Suprapubic skin (tissue), 4 donors: ENCODE results near the gene ITPRID2.

Experiments used
- CTCF ChIP-seq, 2 donors: fragments of 200-600 bp in 1 of 2; fragments of 450-650 bp in 1 of 2; sonication (generic) in 1 of 2; IDR thresholded peaks; one replicate each; pipeline ENCODE4 v1.5.1; 2016 to 2019; ENCODE audit warnings: antibody characterized with exemption in 2 of 2, mild to moderate bottlenecking in 1 of 2, moderate library complexity in 1 of 2
- EP300 ChIP-seq: sonication (generic); formaldehyde crosslinking; IDR thresholded peaks from one replicate; pipeline ENCODE4 v1.6.1; 2017; ENCODE audit warnings: antibody characterized with exemption
- POLR2A ChIP-seq, 2 donors: fragments of 450-650 bp; IDR thresholded peaks; one replicate each; pipeline ENCODE4 v1.6.1; 2017; ENCODE audit warnings: antibody characterized with exemption in 2 of 2, mild to moderate bottlenecking in 2 of 2, moderate library complexity in 2 of 2
- POLR2AphosphoS5 ChIP-seq, 3 donors: sonication (generic); formaldehyde crosslinking; IDR thresholded peaks; one replicate each; pipeline ENCODE4 v1.6.1; 2017; ENCODE audit warnings: antibody characterized with exemption in 3 of 3

- TF ChIP-seq CTCF (IDR thresholded peaks at IDR 0.05): no peak
- TF ChIP-seq POLR2A (IDR thresholded peaks at IDR 0.05): no peak
- no peak for TF ChIP-seq POLR2AphosphoS5 (IDR thresholded peaks at IDR 0.05)
- TF ChIP-seq EP300: no peak
Observed at GRCh38 chr2:181943411-181944124, 52.0 kb downstream of the ITPRID2 start.
